Parathyroid adenoma (tissue), 2 donors: Measurements from ENCODE around the gene SLC1A4.

ENCODE experiments used
- H2AFZ ChIP-seq: fragments of 300-600 bp; sonication (generic); one replicate; pipeline ENCODE4 v1.7.0; 2017; ENCODE audit warnings: antibody characterized with exemption, mild to moderate bottlenecking
- H3K27ac ChIP-seq: fragments of 300-600 bp; sonication (generic); one replicate; pipeline ENCODE4 v1.7.0; 2017
- H3K27me3 ChIP-seq: fragments of 300-600 bp; sonication (generic); one replicate; pipeline ENCODE4 v1.7.0; 2017; ENCODE audit warnings: low read length; ENCODE audit not compliant: control insufficient read depth, insufficient read depth
- H3K36me3 ChIP-seq: fragments of 300-600 bp; sonication (generic); one replicate; pipeline ENCODE4 v1.7.0; 2017; ENCODE audit warnings: low read length; ENCODE audit not compliant: control insufficient read depth, insufficient read depth
- H3K4me1 ChIP-seq: fragments of 300-600 bp; sonication (generic); one replicate; pipeline ENCODE4 v1.7.0; 2017; ENCODE audit warnings: control low read depth
- H3K4me2 ChIP-seq: fragments of 300-600 bp; sonication (generic); one replicate; pipeline ENCODE4 v1.7.0; 2017; ENCODE audit warnings: low read length
- H3K4me3 ChIP-seq: fragments of 300-600 bp; sonication (generic); one replicate; pipeline ENCODE4 v1.7.0; 2017; ENCODE audit warnings: low read depth, low read length
- H3K79me2 ChIP-seq: fragments of 300-600 bp; sonication (generic); one replicate; pipeline ENCODE4 v1.7.0; 2017; ENCODE audit warnings: control low read depth
- H3K9ac ChIP-seq: fragments of 300-600 bp; sonication (generic); one replicate; pipeline ENCODE4 v1.7.0; 2017; ENCODE audit warnings: mild to moderate bottlenecking
- H3K9me3 ChIP-seq: fragments of 300-600 bp; sonication (generic); one replicate; pipeline ENCODE4 v1.7.0; 2017; ENCODE audit warnings: low read length; ENCODE audit not compliant: control insufficient read depth
- TF ChIP-seq, protein P1 (sequence below): fragments of 300-600 bp; sonication (generic); IDR thresholded peaks from one replicate; pipeline ENCODE4 v1.7.0; 2017; ENCODE audit warnings: antibody characterized with exemption, mild to moderate bottlenecking
- donor health status: primary hyperparathyroidism.

SLC1A4 gene

DNA sequence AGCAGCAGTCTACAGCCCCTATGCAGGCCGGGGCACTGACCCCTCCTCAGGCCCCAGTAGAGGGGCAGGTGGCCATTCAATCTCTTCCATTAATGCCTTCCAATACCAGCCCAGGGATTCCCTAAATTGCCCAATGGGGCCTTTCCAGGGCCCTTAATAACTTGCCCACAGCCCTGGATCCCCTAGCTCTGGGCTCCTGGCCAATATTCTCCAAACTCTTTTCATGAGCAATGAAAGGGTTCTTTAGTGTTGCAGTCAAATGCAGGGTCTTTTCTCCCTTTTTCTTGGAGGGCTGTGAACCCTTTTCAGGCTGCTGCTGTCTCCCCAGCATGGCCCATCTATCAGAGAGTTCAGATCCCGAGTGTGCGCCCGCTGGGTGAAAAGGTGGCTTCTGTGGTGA lies 41.3 kb upstream of the SLC1A4 start:
- peaks cover 11% of the 10 kb centered on the region for H3K4me1 ChIP-seq
- no peak overlapping the region for H3K4me3 ChIP-seq
- no peak overlapping the region for H3K9ac ChIP-seq
- no peaks in the 10 kb centered on the region for H3K79me2 ChIP-seq
- H3K36me3 ChIP-seq, result no peaks in the 10 kb centered on the region
- H2AFZ ChIP-seq, result peak overlapping the region; percentile 54
- H3K27ac ChIP-seq, result no peak overlapping the region
- H3K9me3 ChIP-seq, result no peaks in the 10 kb centered on the region
- no peak overlapping the region for H3K4me2 ChIP-seq
- TF ChIP-seq, protein P1, sequence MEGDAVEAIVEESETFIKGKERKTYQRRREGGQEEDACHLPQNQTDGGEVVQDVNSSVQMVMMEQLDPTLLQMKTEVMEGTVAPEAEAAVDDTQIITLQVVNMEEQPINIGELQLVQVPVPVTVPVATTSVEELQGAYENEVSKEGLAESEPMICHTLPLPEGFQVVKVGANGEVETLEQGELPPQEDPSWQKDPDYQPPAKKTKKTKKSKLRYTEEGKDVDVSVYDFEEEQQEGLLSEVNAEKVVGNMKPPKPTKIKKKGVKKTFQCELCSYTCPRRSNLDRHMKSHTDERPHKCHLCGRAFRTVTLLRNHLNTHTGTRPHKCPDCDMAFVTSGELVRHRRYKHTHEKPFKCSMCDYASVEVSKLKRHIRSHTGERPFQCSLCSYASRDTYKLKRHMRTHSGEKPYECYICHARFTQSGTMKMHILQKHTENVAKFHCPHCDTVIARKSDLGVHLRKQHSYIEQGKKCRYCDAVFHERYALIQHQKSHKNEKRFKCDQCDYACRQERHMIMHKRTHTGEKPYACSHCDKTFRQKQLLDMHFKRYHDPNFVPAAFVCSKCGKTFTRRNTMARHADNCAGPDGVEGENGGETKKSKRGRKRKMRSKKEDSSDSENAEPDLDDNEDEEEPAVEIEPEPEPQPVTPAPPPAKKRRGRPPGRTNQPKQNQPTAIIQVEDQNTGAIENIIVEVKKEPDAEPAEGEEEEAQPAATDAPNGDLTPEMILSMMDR, result no peak
- H3K27me3 ChIP-seq, result no peaks in the 10 kb centered on the region

DNA sequence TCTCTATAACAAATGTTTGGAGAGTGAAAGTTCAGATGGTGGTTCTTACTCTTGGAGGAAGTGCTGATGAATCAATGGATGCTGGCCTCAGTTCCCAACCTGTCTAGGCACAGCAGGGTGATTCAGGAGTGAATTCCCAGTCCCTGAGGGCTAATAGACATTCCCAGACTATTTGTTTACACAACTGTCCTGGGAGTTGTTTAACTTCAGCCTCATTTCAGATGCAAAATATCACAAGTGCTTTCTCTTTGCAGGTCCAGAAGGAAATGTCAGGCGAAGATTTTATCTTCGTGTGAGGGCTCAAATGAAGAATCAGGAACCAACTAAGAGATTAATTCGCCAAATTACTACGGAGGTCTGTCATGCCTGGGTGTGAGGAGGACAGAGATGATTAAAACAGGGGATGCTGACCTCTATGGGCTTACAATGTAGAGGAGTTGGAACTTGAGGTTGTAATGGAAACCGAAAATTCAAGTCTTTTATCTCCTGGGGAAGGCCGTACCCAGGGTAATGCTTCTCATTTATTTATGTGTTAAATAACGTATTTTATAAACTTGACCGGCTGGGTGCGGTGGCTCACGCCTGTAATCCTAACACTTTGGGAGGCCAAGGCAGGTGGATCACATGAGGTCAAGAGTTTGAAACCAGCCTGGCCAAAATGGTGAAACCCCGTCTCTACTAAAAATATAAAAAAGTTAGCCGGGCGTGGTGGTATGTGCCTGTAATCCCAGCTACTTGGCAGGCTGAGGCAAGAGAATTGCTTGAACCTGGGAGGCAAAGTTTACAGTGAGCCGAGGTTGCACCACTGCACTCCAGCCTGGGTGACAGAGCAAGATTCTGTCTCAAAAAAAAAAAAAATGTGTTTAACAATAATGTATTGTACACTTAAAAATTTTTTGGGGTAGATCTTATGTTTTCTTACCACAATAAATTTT lies 38.7 kb upstream of the SLC1A4 start:
- Histone ChIP-seq H3K27ac (no peak overlapping the region), H3K79me2 (no peaks in the 10 kb centered on the region), H3K9ac (no peak overlapping the region), H3K27me3 (no peaks in the 10 kb centered on the region), H3K9me3 (no peaks in the 10 kb centered on the region), H3K4me1 (peaks cover 11% of the 10 kb centered on the region), H3K36me3 (no peaks in the 10 kb centered on the region), H3K4me3 (no peak overlapping the region), H3K4me2 (no peak overlapping the region), H2AFZ (no peak overlapping the region)
- TF ChIP-seq, protein P1, result no peak

DNA sequence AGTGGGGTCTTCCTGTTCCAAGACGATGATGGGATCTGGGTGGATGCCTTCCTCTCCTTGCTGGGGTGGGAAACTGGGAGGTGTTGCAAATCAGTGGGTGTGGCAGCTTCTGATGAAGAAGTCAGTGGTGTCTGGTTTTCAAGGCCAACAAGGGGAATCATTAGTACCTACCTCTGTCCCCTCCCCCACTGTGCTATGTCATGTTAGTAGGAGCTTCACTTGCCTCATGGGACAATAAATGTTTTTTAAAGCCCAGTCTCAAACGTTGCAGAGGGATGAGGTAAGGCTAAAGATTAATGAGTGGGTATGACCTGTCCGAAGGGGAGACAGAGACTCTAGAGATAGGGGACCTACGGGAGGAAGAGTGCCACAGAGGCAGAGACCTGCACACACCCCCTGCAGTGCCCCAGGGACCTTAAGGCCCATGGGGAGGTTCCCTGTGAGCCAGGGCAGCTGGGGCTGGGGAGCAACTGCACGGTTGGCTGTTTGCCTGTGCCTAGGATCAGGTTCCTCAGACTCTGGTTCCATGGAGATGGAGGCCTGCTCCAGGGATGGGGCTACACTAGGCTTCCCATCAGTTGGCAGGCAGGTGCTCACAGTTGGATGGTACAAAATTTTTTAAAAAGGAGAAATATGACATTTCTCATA lies 37.8 kb upstream of the SLC1A4 start:
- H3K4me3 ChIP-seq, result no peak overlapping the region
- H3K27me3 ChIP-seq, result no peaks in the 10 kb centered on the region
- H3K4me1 ChIP-seq, result peaks cover 11% of the 10 kb centered on the region
- TF ChIP-seq, protein P1, result no peak
- H2AFZ ChIP-seq, result no peak overlapping the region
- H3K9me3 ChIP-seq, result no peaks in the 10 kb centered on the region
- H3K27ac ChIP-seq, result no peak overlapping the region
- H3K36me3 ChIP-seq, result no peaks in the 10 kb centered on the region
- no peak overlapping the region for H3K4me2 ChIP-seq
- no peaks in the 10 kb centered on the region for H3K79me2 ChIP-seq
- H3K9ac ChIP-seq, result no peak overlapping the region

DNA sequence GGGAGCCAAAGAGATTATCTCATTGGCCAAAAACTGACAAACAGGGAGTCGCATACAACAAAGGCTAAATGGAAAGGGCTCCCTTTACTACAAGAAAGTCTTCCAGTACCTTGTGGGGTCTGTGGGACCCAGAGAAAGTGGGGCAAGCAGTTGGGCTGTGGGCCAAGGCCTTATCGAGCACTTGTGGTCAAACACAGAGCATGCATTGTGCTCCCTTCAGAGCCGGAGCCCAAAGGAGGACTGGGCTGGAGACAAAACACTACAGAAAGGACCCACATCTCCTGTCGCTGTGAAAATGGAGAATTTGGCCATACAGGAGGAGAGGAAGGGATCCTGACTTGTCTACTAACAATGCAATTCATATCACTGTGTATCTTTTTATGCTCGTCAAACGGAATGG lies 37.1 kb upstream of the SLC1A4 start:
- H3K36me3 ChIP-seq, result no peaks in the 10 kb centered on the region
- H3K27ac ChIP-seq, result no peak overlapping the region
- no peaks in the 10 kb centered on the region for H3K27me3 ChIP-seq
- H2AFZ ChIP-seq, result no peak overlapping the region
- H3K9me3 ChIP-seq, result no peaks in the 10 kb centered on the region
- H3K4me1 ChIP-seq, result peaks cover 10% of the 10 kb centered on the region
- H3K9ac ChIP-seq, result no peak overlapping the region
- H3K79me2 ChIP-seq, result no peaks in the 10 kb centered on the region
- no peak overlapping the region for H3K4me3 ChIP-seq
- TF ChIP-seq, protein P1, result no peak
- no peak overlapping the region for H3K4me2 ChIP-seq
